IPS-18c (cell line): Measurements from ENCODE around the gene ZFC3H1.

Experiments used
- H3K4me3 ChIP-seq: 2 replicates; pipeline ENCODE4 v1.7.0; 2013; ENCODE audit warnings: low read depth, mild to moderate bottlenecking, low read length, moderate library complexity; ENCODE audit not compliant: insufficient read depth
- H3K9me3 ChIP-seq: one replicate; pipeline ENCODE4 v1.6.1; 2013; ENCODE audit warnings: mild to moderate bottlenecking, low read length, moderate library complexity; ENCODE audit not compliant: control insufficient read depth, insufficient read depth

The ZFC3H1 gene

GRCh38 chr12:71652656-71653055, 11.0 kb downstream of the ZFC3H1 start:
- no peak overlapping the region for H3K4me3 ChIP-seq
- no peaks in the 10 kb centered on the region for H3K9me3 ChIP-seq

GRCh38 chr12:71649401-71649800, 14.2 kb downstream of the ZFC3H1 start:
- H3K9me3 ChIP-seq, result no peaks in the 10 kb centered on the region
- no peak overlapping the region for H3K4me3 ChIP-seq

- H3K9me3 ChIP-seq, result no peaks in the 10 kb centered on the region
- no peak overlapping the region for H3K4me3 ChIP-seq
These were observed 15.1 kb downstream of the ZFC3H1 start for GRCh38 chr12:71648537-71648936.

GRCh38 chr12:71646512-71646911, 17.1 kb downstream of the ZFC3H1 start:
- Histone ChIP-seq H3K4me3 (no peak overlapping the region), H3K9me3 (no peaks in the 10 kb centered on the region)

- Histone ChIP-seq H3K9me3 (no peaks in the 10 kb centered on the region), H3K4me3 (no peak overlapping the region)
These were observed 18.4 kb downstream of the ZFC3H1 start for GRCh38 chr12:71645268-71645667.

DNA sequence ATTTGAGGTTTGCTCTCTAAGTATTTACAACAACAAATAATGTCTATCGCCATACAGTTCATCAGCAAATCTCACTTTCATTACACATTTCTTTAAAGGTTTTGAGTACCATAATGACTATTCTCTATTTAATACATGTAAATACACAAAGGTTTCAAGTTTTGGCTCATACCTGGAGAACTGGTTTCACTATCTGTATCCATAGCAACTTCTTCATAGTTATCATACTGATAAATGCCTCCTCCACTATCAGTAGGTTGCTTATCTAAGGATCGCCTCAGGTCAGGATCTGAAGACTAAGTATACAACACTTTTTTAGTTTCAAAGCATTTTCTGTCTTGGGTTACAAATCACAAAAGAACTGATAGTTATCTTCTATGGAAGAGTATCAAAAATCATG, 21.4 kb downstream of the ZFC3H1 start:
- H3K4me3 ChIP-seq, result no peak overlapping the region
- H3K9me3 ChIP-seq, result no peaks in the 10 kb centered on the region

DNA sequence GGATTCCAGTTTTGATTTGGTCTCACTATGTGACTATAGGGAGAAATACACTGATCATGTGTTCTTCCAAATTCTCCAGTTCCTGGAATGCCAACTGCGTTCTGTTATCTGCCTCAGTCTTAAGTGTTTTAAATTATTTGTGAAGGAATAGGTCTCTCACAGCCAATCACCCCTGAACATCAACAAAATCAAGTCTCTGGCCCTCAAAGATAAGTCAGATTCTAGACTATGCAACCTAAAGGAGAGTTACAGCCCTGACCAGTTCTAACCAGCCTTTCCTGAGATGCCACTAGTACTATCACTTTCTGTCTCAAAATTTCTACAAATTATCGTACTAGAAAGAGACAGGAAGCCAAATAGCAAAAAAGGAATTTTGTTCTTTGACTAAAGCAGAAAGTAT, 22.3 kb downstream of the ZFC3H1 start:
- Histone ChIP-seq H3K4me3 (no peak overlapping the region), H3K9me3 (no peaks in the 10 kb centered on the region)

DNA sequence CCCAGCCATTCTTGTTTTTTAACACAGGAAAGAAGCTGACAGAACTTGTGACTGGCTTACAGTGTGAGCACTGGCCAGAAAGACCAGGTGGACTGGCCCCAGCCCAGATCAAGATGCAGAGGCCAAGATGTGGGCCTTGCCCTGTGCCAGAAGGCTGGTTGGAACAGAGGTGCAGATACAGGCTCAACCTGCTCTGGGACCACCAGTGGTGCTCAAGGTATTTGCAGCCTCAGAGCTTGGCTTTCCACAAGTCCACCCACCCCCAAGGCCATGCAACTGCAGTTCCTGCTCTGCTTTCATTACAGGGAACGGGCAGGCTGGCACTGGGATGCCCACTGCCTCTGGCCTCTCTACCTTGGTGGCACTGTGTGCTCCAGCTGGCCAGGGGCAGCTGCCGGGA, 23.3 kb downstream of the ZFC3H1 start:
- Histone ChIP-seq H3K4me3 (no peak overlapping the region), H3K9me3 (no peaks in the 10 kb centered on the region)

- H3K4me3 ChIP-seq, result no peak overlapping the region
- H3K9me3 ChIP-seq, result no peaks in the 10 kb centered on the region
These were observed 24.3 kb downstream of the ZFC3H1 start for GRCh38 chr12:71639341-71639760.

DNA sequence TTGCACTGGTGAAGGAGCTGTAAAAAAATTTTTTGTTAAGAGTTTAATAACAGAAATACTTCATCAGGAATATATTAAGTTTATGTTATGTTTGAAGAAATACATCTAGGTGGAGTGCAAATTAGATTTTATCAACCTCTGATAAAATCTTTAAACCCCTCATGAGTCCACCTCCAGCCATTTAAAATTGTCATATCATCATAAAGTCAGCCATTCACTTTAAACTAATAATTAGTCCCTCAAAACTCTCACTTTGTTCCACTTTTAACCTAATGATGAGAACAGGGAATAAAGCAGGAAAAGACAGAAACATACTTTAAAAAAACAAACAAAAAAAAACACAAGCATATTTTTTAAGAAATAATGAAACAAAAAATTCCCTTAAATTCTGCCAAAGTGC, 25.1 kb downstream of the ZFC3H1 start:
- Histone ChIP-seq H3K9me3 (no peaks in the 10 kb centered on the region), H3K4me3 (no peak overlapping the region)

DNA sequence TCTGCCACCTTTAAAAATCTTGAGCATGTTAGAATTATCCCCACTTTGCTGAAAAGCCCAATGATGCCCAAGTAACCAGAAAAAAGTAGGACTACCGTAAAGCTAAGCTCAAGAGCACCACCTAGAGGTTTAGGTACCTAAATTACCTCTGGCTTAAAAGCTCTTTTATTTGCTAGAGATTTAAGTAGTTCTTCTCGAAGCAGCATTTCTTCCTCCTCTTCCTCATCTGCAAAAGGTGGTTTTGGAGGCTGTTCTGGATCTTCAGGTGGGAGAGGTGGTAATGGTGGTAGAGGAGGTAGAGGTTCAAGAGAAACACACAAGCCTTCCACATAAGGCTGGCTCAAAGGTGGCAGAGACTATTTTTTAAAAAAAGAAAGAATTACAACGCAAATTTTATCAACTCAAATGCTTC, 26.9 kb downstream of the ZFC3H1 start:
- Histone ChIP-seq H3K9me3 (no peaks in the 10 kb centered on the region), H3K4me3 (no peak overlapping the region)

DNA sequence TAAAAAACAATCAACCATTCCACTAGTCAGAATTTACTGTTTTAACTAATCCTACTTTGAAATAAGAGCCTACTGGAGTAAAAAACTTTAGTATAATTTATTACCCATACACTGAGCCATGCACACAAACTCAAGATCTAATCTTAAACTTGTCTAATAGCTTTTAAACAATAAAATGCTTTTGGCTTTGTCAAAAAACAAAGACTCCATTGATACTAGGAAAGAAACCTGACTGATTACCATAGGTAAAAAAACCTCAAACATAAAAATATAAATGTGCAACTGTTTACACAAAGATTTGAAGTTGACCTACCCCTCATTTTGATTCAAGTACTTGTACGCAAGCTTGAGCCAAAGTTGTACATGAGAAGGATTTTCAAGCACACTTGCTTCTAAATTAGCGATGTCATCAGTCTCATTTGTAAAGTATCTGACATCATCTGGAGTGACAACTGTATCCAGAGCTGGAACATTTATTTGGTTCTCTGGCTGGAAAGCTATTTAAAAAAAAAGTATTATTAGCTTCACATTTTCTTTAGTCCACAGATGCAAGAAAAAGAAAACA, 36.1 kb downstream of the ZFC3H1 start:
- Histone ChIP-seq H3K9me3 (no peaks in the 10 kb centered on the region), H3K4me3 (no peak overlapping the region)

GRCh38 chr12:71626768-71627167, 36.9 kb downstream of the ZFC3H1 start:
- Histone ChIP-seq H3K4me3 (no peak overlapping the region), H3K9me3 (no peaks in the 10 kb centered on the region)

GRCh38 chr12:71626098-71626497, 37.5 kb downstream of the ZFC3H1 start:
- no peaks in the 10 kb centered on the region for H3K9me3 ChIP-seq
- no peak overlapping the region for H3K4me3 ChIP-seq

DNA sequence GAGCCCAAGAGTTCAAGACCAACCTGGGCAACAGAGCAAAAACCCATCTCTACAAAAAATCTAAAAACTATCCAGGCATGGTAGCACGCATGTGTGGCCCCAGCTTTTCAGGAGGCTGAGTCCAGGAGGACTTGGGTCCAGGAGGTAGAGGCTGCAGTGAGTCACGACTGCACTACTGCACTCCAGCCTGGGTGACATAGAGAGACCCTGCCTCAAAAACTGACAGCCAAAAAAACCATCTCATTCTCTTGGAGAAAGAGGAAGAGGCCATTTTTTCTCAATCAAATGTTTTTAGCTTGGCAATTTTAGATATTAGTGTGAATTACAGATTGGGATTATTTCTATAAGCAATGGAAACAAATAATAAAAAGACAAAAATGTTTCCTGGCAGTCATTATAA, 38.2 kb downstream of the ZFC3H1 start:
- Histone ChIP-seq H3K9me3 (no peaks in the 10 kb centered on the region), H3K4me3 (no peak overlapping the region)

DNA sequence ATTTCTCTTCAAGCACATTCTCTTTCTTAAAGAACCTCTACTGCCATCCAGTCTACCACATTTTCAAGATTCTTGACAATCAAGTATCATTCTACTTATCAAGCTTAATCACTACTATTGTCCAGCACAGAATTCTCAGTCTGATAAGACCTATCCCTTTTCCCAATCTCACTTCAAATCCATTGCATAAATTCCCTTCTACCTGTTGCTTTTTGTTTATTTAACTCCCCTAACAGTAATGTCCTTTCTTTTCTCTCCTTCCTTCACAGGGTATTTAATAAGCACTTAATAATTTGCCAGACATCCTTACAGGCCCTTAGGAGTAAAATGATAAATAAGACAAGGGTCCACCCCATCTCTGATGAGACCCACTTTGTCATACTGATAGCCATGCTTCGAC, 41.7 kb downstream of the ZFC3H1 start:
- H3K9me3 ChIP-seq, result no peaks in the 10 kb centered on the region
- no peak overlapping the region for H3K4me3 ChIP-seq

DNA sequence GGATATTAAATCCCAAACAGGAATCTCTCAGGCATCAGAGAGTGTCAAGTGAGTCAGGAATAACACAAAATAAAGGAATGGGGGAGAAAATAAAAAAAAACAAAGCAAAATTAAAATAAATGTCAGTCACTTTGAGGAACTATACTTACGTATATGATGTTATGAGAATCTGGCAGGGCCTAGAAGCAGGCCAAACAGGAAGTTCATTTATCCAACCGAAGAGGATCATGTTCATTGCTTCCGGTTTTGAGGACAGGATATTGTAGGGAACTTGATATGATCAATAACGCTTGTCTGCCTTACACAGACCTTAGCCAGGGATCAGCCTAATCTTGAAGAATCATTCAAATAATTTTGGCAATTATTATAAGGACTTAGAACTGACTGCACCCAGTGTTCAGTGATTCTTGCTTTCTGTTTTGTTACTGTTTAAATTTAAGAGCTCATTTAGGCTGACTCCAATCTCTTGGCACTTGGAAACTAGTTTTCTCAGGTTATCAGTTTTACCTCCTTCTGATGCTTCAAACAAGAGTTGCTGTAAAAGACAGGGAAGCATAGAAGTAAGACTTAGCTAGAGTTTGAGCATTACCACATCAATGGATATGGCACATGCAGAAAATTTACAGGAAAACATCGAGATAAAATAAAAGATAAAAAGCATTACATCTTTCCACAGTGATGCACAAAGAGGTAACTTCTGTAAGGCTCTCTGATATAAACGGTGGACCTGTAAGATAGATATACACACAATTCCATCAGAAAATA, 53.4 kb downstream of the ZFC3H1 start:
- Histone ChIP-seq H3K9me3 (no peaks in the 10 kb centered on the region), H3K4me3 (no peak overlapping the region)

DNA sequence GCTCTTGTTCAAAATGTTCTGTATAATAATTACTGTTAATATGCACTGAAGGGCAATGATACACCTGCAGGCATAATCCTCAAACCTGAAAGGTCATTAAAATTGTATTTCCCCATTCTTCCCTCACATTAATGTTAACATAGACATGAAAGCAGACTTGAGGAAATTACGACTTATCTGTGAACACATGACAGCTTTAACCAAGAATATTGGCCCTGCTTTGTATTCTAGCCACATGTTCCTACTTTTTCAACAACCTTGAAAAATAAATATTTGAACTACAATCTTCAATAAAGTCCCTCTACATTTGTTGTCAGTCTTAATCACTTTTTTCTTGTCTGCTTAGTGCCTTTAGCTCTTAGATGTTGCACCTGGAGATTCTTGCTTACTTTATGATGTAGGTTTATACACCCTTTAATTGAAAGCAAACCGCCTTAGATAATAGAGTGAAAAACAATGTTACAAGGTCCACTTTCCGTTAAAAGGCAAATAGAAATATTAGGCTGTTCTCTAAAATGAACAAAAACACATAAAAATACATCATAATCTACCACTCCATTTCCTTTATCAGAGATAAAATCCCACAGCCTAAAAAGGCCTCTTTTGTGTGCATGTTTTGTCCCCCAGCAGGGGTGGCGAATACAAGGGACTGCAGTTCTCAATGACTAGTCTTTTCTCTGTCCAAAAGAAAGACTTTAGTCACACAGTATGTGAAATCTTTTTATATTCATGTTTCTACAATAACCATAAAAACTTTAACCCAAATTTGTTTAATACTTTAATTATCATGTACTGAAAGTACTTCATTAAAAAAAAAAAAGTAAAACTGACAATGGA, 55.9 kb downstream of the ZFC3H1 start:
- Histone ChIP-seq H3K9me3 (no peaks in the 10 kb centered on the region), H3K4me3 (no peak overlapping the region)
